IMR-90 (cell line): ENCODE measurements around the gene METTL2B. TPM values are rescaled to one million over a fixed set of nuclear protein-coding genes. Genes with fewer than 3 reads are reported as not detected.

Experiments
- ATAC-seq: fragments of 200-7000 bp; cut with Tn5 transposase; 2 replicates; pipeline ENCODE4 v1.9.1; 2020; ENCODE audit warnings: low read depth, mild to moderate bottlenecking, moderate library complexity
- BruUV-seq: library from RNA; stranded (reverse); fragments of 400-500 nt; replicated peaks from 2 replicates; lab custom pipeline; 2021; lab: Mats Ljungman, UMichigan
- CTCF ChIA-PET: fragments of 300-600 bp; formaldehyde crosslinking; extraction: SDS; loops from one replicate; lab custom pipeline; 2021; ENCODE audit warnings: antibody characterized with exemption; lab: Yijun Ruan, JAX
- POLR2A ChIA-PET: fragments of 300-600 bp; sonication (Branson Sonifier 250); formaldehyde crosslinking; loops from one replicate; lab custom pipeline; 2022; ENCODE audit warnings: antibody characterized with exemption; ENCODE audit not compliant: unreplicated experiment; lab: Charles Lee
- DNase-seq: peaks from one replicate; pipeline ENCODE4 v3.0.0; 2013
- H2AFZ ChIP-seq: replicated peaks from 2 replicates; pipeline ENCODE3; 2013; ENCODE audit warnings: low read length, mild to moderate bottlenecking; ENCODE audit not compliant: poor library complexity
- H2AK5ac ChIP-seq: 2 replicates; pipeline ENCODE4 v1.6.1; 2013; ENCODE audit warnings: low read depth, low read length, inconsistent platforms
- H2AK9ac ChIP-seq: replicated peaks from 2 replicates; pipeline ENCODE3; 2013; ENCODE audit warnings: mild to moderate bottlenecking, low read depth, low read length, moderate library complexity; ENCODE audit not compliant: poor library complexity
- H2BK120ac ChIP-seq: 2 replicates; pipeline ENCODE4 v1.6.1; 2013; ENCODE audit warnings: low read depth, low read length, inconsistent platforms
- H2BK15ac ChIP-seq: 3 replicates; pipeline ENCODE4 v1.6.1; 2013; ENCODE audit warnings: low read depth, low read length, inconsistent platforms
- H2BK20ac ChIP-seq: 2 replicates; pipeline ENCODE4 v1.6.1; 2013; ENCODE audit warnings: low read depth, mild to moderate bottlenecking, inconsistent platforms, low read length, moderate library complexity
- H2BK5ac ChIP-seq: 2 replicates; pipeline ENCODE4 v1.6.1; 2013; ENCODE audit warnings: mild to moderate bottlenecking, low read depth, low read length, inconsistent platforms; ENCODE audit not compliant: poor library complexity, severe bottlenecking
- H3K14ac ChIP-seq: replicated peaks from 2 replicates; pipeline ENCODE4 v1.6.1; 2013; ENCODE audit warnings: low read depth, low read length, inconsistent platforms
- H3K18ac ChIP-seq: 2 replicates; pipeline ENCODE4 v1.6.1; 2013; ENCODE audit warnings: low read depth, low read length, control low read depth
- H3K23ac ChIP-seq: 2 replicates; pipeline ENCODE4 v1.6.1; 2013; ENCODE audit warnings: low read depth, low read length, inconsistent platforms
- H3K27ac ChIP-seq: 2 replicates; pipeline ENCODE4 v1.5.1; 2013; ENCODE audit warnings: mild to moderate bottlenecking, control low read depth, low read length; ENCODE audit not compliant: insufficient read depth
- H3K27me3 ChIP-seq: 2 replicates; pipeline ENCODE4 v1.6.1; 2013; ENCODE audit warnings: low read length; ENCODE audit not compliant: control insufficient read depth, insufficient read depth
- H3K36me3 ChIP-seq: 2 replicates; pipeline ENCODE4 v1.6.1; 2013; ENCODE audit warnings: low read length, mixed read lengths; ENCODE audit not compliant: control insufficient read depth, insufficient read depth
- H3K4ac ChIP-seq: 2 replicates; pipeline ENCODE4 v1.6.1; 2013; ENCODE audit warnings: low read depth, low read length, inconsistent platforms
- H3K4me1 ChIP-seq: 2 replicates; pipeline ENCODE4 v1.6.1; 2013; ENCODE audit warnings: low read length, mixed read lengths; ENCODE audit not compliant: control insufficient read depth, insufficient read depth
- H3K4me2 ChIP-seq: 2 replicates; pipeline ENCODE4 v1.6.1; 2013; ENCODE audit warnings: low read depth, mild to moderate bottlenecking, control low read depth, low read length, moderate library complexity
- H3K4me3 ChIP-seq: 2 replicates; pipeline ENCODE4 v1.5.1; 2013; ENCODE audit warnings: low read depth, mild to moderate bottlenecking, control low read depth, low read length, moderate library complexity; ENCODE audit not compliant: insufficient read depth
- H3K56ac ChIP-seq: 2 replicates; pipeline ENCODE4 v1.6.1; 2013; ENCODE audit warnings: low read length, inconsistent platforms; ENCODE audit not compliant: insufficient read depth; ENCODE audit errors: extremely low read depth
- H3K79me1 ChIP-seq, 2 experiments: 2 replicates each; pipeline ENCODE4 v1.6.1; 2013; ENCODE audit warnings: low read length in 2 of 2, inconsistent platforms in 1 of 2, low read depth in 1 of 2
- H3K9ac ChIP-seq: 2 replicates; pipeline ENCODE4 v1.6.1; 2013; ENCODE audit warnings: low read depth, low read length, control low read depth
- H3K9me1 ChIP-seq: 2 replicates; pipeline ENCODE4 v1.6.1; 2013; ENCODE audit warnings: low read length, inconsistent platforms; ENCODE audit not compliant: insufficient read depth
- H3K9me3 ChIP-seq: 2 replicates; pipeline ENCODE4 v1.6.1; 2013; ENCODE audit warnings: low read length; ENCODE audit not compliant: control insufficient read depth, insufficient read depth
- H4K20me1 ChIP-seq: 2 replicates; pipeline ENCODE4 v1.6.1; 2013; ENCODE audit warnings: low read length, inconsistent platforms; ENCODE audit not compliant: insufficient read depth
- H4K5ac ChIP-seq: 2 replicates; pipeline ENCODE4 v1.6.1; 2013; ENCODE audit warnings: mild to moderate bottlenecking, low read depth, low read length, control low read depth
- H4K8ac ChIP-seq, 2 experiments: 2 replicates each; pipeline ENCODE4 v1.6.1; 2013; ENCODE audit warnings: low read depth in 2 of 2, low read length in 2 of 2, control low read depth in 1 of 2, inconsistent platforms in 1 of 2
- H4K91ac ChIP-seq: 2 replicates; pipeline ENCODE4 v1.6.1; 2013; ENCODE audit warnings: low read depth, low read length, inconsistent platforms; ENCODE audit not compliant: insufficient read depth
- BHLHE40 ChIP-seq: fragments of 150-350 bp; IDR thresholded peaks from 2 replicates; pipeline ENCODE4 v1.6.1; 2016; ENCODE audit warnings: mild to moderate bottlenecking, low read depth, low read length
- CEBPB ChIP-seq: IDR thresholded peaks from 2 replicates; pipeline ENCODE4 v1.6.1; 2012; ENCODE audit warnings: low read depth, low read length, improper control_type of control experiment
- CHD1 ChIP-seq: IDR thresholded peaks from 2 replicates; pipeline ENCODE4 v1.6.1; 2012; ENCODE audit warnings: low read depth, low read length, improper control_type of control experiment
- ELK1 ChIP-seq: fragments of 150-350 bp; IDR thresholded peaks from 2 replicates; pipeline ENCODE4 v1.6.1; 2016; ENCODE audit warnings: low read depth, mild to moderate bottlenecking, low read length, moderate library complexity, borderline replicate concordance
- FOS ChIP-seq: fragments of 150-350 bp; IDR thresholded peaks from 2 replicates; pipeline ENCODE4 v1.6.1; 2016; ENCODE audit warnings: low read depth, low read length
- MAFK ChIP-seq: IDR thresholded peaks from 2 replicates; pipeline ENCODE4 v1.6.1; 2012; ENCODE audit warnings: low read depth, low read length, improper control_type of control experiment
- MAZ ChIP-seq: IDR thresholded peaks from 2 replicates; pipeline ENCODE4 v1.6.1; 2012; ENCODE audit warnings: low read depth, mild to moderate bottlenecking, low read length, improper control_type of control experiment, moderate library complexity, borderline replicate concordance
- MXI1 ChIP-seq: IDR thresholded peaks from 2 replicates; pipeline ENCODE4 v1.6.1; 2012; ENCODE audit warnings: low read depth, mild to moderate bottlenecking, low read length, moderate library complexity, borderline replicate concordance
- NFE2L2 ChIP-seq: fragments of 150-350 bp; IDR thresholded peaks from 2 replicates; pipeline ENCODE4 v1.6.1; 2016; ENCODE audit warnings: low read depth, mild to moderate bottlenecking, low read length
- POLR2A ChIP-seq: IDR thresholded peaks from 2 replicates; pipeline ENCODE4 v1.6.1; 2012; ENCODE audit warnings: mild to moderate bottlenecking, low read depth, low read length
- RAD21 ChIP-seq: IDR thresholded peaks from 2 replicates; pipeline ENCODE4 v1.6.1; 2012; ENCODE audit warnings: low read length, improper control_type of control experiment
- RCOR1 ChIP-seq: IDR thresholded peaks from 2 replicates; pipeline ENCODE4 v1.6.1; 2012; ENCODE audit warnings: mild to moderate bottlenecking, low read length, improper control_type of control experiment; ENCODE audit not compliant: insufficient replicate concordance
- RFX5 ChIP-seq: IDR thresholded peaks from 2 replicates; pipeline ENCODE4 v1.8.0; 2012; ENCODE audit warnings: low read depth, mild to moderate bottlenecking, low read length, moderate library complexity
- SMC3 ChIP-seq: fragments of 150-350 bp; IDR thresholded peaks from 2 replicates; pipeline ENCODE4 v1.6.1; 2016; ENCODE audit warnings: low read depth, mild to moderate bottlenecking, antibody characterized with exemption, low read length, moderate library complexity
- WGBS, 2 experiments: methylation state at CpG; one replicate each; pipeline versions ENCODE4 v1.1.5 to v1.1.7; 2013; ENCODE audit warnings: missing lambda C conversion rate in 2 of 2; ENCODE audit not compliant: insufficient read length in 1 of 2; ENCODE audit errors: extremely low coverage in 2 of 2; 5-methylcytosine and 5-hydroxymethylcytosine counted together
- dilution Hi-C: fragments of 300-500 bp; cut with HindIII; formaldehyde crosslinking; loops from one replicate; pipeline ENCODE4 v1.14.3; 2018; ENCODE audit warnings: low sequenced_read_pairs; ENCODE audit not compliant: unreplicated experiment
- in situ Hi-C: fragments of 300-500 bp; cut with MboI; formaldehyde crosslinking; loops from 3 replicates; pipeline ENCODE4 v1.14.3; 2019; ENCODE audit warnings: low sequenced_read_pairs, inconsistent platforms, mixed read lengths
- intact Hi-C: fragments of 100-400 bp; cut with micrococcal nuclease; formaldehyde crosslinking; loops from 2 replicates; pipeline ENCODE4 v1.10.0; 2022
- polyA plus RNA-seq, 3 experiments: library from polyadenylated mRNA; depleted of rRNA; stranded (reverse); fragments of >200 nt; gene quantifications; 2 replicates each; pipeline ENCODE4 v1.2.3, GENCODE V29; 2012; ENCODE audit warnings: low replicate concordance in 1 of 3
- total RNA-seq: library from RNA; depleted of rRNA; stranded (reverse); fragments of >200 nt; gene quantifications from 2 replicates; pipeline ENCODE4 v1.2.3, GENCODE V29; 2012
- TF ChIP-seq, protein P1 (sequence below): fragments of 150-350 bp; IDR thresholded peaks from 2 replicates; pipeline ENCODE4 v1.6.1; 2017; ENCODE audit warnings: mild to moderate bottlenecking, antibody characterized with exemption, low read length, low read depth
- TF ChIP-seq, protein P2 (sequence below): conservative IDR thresholded peaks from 2 replicates; pipeline ENCODE4 v1.5.1; 2012; ENCODE audit warnings: mild to moderate bottlenecking, low read depth, low read length, improper control_type of control experiment

METTL2B gene
- total and polyA plus RNA-seq, 2 of the 4 experiments (the other 2 are of a cell fraction) = 18.0 to 34.2 TPM

DNA sequence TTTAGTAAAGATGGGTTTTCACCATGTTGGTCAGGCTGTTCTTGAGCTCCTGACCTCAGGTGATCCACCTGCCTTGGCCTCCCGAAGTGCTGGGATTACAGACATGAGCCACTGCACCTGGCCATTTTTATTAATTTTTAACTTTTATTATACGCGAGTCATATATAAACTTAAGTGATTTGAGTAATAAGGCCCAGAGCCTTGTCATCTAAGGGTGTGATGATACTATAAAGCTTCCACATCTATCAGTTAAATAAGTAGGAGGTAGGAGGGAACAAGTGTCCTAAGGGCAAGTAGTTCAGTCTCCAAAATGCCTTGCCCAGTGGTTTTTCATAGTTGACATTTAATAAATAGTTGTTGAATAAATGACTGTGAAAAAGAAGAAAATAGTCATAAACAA, 34.2 kb upstream of the METTL2B start:
- H3K18ac ChIP-seq = no peak overlapping the region
- no peak overlapping the region for H2BK15ac ChIP-seq
- intact Hi-C loops = no loop called here
- H4K5ac ChIP-seq = no peak overlapping the region
- H3K36me3 ChIP-seq = no peaks in the 10 kb centered on the region
- H3K4me3 ChIP-seq = no peak overlapping the region
- DNase-seq (no peak), ATAC-seq (no peak)
- H2BK20ac ChIP-seq = no peak overlapping the region
- no CpG with 5 or more reads among the region's 3 CpGs for WGBS, 2 experiments
- H3K4ac ChIP-seq = no peak overlapping the region
- dilution Hi-C loops = no loop called here
- ChIA-PET CTCF (no interaction called here), POLR2A (no interaction called here)
- no peaks in the 10 kb centered on the region for H3K4me1 ChIP-seq
- H3K9me1 ChIP-seq = no peaks in the 10 kb centered on the region
- no peak overlapping the region for H3K14ac ChIP-seq
- H2AK5ac ChIP-seq = no peak overlapping the region
- H3K9me3 ChIP-seq = no peaks in the 10 kb centered on the region
- H3K23ac ChIP-seq = no peak overlapping the region
- TF ChIP-seq MAZ (no peak), POLR2A (no peak), CHD1 (no peak), NFE2L2 (no peak), SMC3 (no peak), RFX5 (no peak), RAD21 (no peak), FOS (no peak), BHLHE40 (no peak), CEBPB (no peak), MXI1 (no peak), ELK1 (no peak), RCOR1 (no peak), MAFK (no peak)
- TF ChIP-seq, protein P1, sequence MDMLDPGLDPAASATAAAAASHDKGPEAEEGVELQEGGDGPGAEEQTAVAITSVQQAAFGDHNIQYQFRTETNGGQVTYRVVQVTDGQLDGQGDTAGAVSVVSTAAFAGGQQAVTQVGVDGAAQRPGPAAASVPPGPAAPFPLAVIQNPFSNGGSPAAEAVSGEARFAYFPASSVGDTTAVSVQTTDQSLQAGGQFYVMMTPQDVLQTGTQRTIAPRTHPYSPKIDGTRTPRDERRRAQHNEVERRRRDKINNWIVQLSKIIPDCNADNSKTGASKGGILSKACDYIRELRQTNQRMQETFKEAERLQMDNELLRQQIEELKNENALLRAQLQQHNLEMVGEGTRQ = no peak
- TF ChIP-seq, protein P2, sequence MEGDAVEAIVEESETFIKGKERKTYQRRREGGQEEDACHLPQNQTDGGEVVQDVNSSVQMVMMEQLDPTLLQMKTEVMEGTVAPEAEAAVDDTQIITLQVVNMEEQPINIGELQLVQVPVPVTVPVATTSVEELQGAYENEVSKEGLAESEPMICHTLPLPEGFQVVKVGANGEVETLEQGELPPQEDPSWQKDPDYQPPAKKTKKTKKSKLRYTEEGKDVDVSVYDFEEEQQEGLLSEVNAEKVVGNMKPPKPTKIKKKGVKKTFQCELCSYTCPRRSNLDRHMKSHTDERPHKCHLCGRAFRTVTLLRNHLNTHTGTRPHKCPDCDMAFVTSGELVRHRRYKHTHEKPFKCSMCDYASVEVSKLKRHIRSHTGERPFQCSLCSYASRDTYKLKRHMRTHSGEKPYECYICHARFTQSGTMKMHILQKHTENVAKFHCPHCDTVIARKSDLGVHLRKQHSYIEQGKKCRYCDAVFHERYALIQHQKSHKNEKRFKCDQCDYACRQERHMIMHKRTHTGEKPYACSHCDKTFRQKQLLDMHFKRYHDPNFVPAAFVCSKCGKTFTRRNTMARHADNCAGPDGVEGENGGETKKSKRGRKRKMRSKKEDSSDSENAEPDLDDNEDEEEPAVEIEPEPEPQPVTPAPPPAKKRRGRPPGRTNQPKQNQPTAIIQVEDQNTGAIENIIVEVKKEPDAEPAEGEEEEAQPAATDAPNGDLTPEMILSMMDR = no peak
- no peak overlapping the region for H3K9ac ChIP-seq
- no peak overlapping the region for H4K91ac ChIP-seq
- no peak overlapping the region for H2AFZ ChIP-seq
- no peak overlapping the region for H2BK120ac ChIP-seq
- no peak overlapping the region for H3K56ac ChIP-seq
- H3K79me1 ChIP-seq = no peaks in the 10 kb centered on the region
- H3K27ac ChIP-seq = no peak overlapping the region
- H3K27me3 ChIP-seq = peaks cover 18% of the 10 kb centered on the region
- in situ Hi-C loops = no loop called here
- H4K20me1 ChIP-seq = no peaks in the 10 kb centered on the region
- no peak overlapping the region for H4K8ac ChIP-seq
- no peak overlapping the region for H3K4me2 ChIP-seq
- no peak overlapping the region for H2AK9ac ChIP-seq
- BruUV-seq = no TSS peak
- H2BK5ac ChIP-seq = no peak overlapping the region
